H1 (cell line): ENCODE measurements around the gene BCAS2. TPM values are rescaled to one million over a fixed set of nuclear protein-coding genes. Genes with fewer than 3 reads are reported as not detected.

Source experiments
- ATF3 ChIP-seq: IDR thresholded peaks from 2 replicates; pipeline ENCODE4 v1.6.1; 2011; ENCODE audit warnings: low read depth, mild to moderate bottlenecking, low read length; ENCODE audit not compliant: insufficient read depth
- polyA plus RNA-seq, 7 experiments: library from polyadenylated mRNA; depleted of rRNA in 3 of 7; stranded (reverse) in 5 of 7; unstranded in 2 of 7; fragments of >200 nt in 5 of 7; fragments of 200-250 nt in 2 of 7; gene quantifications; 1 replicate in 5 of 7; 2 replicates in 1 of 7; 4 replicates in 1 of 7; pipeline versions ENCODE4 v1.2.1 to v1.2.3, GENCODE V29; 2011 to 2013; ENCODE audit warnings: missing spikeins in 2 of 7, mixed read lengths in 2 of 7
- total RNA-seq: library from RNA; stranded (reverse); fragmentation: NEBNext Ultra II Directional; extraction: Animal tissue kit (Norgen Biotek cat#: 25700); gene quantifications from 2 replicates; pipeline ENCODE4 v1.2.1, GENCODE V29; 2021

Gene BCAS2
- total and polyA plus RNA-seq, 2 of the 8 experiments (the other 6 are each of a cell fraction or from before 2014, with no cell fraction given), result 18.0 to 52.2 TPM

GRCh38 chr1:114561333-114561732 is 20.1 kb downstream of the BCAS2 start (continued):
- TF ChIP-seq ATF3, result no peak
